ENCODE data around the gene MC5R. TPM values are rescaled to one million over a fixed set of nuclear protein-coding genes. Genes with fewer than 3 reads are reported as not detected.

MC5R gene
- total RNA-seq, 1 experiment from 2014 or later = not detected

GRCh38 chr18:13826209-13826608, 2.3 kb downstream of the MC5R start:
- ATAC-seq = no peak

More at GRCh38 chr18:13826209-13826608, 2.3 kb downstream of the MC5R start:
- H3K4me1 ChIP-seq (ENCODE audit: control insufficient read depth in 1 of 2, insufficient read depth in 2 of 2, low read length in 2 of 2) = peaks cover 0 to 7% of the 10 kb centered on the region in 2 experiments; a peak in 1 of 4 replicates
- TF ChIP-seq YY1 (IDR thresholded peaks at IDR 0.05; ENCODE audit: extremely low read depth, insufficient replicate concordance, low read depth, low read length) (no peak), EGR1 (IDR thresholded peaks at IDR 0.05; ENCODE audit: low read depth) (no peak), ZBTB33 (IDR thresholded peaks at IDR 0.05; ENCODE audit: extremely low read depth, insufficient replicate concordance, low read length) (no peak), MAX (IDR thresholded peaks at IDR 0.05) (no peak), ZNF274 (IDR thresholded peaks at IDR 0.05; ENCODE audit: low read depth, low read length) (no peak)
- H3K9me2 ChIP-seq (ENCODE audit: insufficient read depth) = no peaks in the 10 kb centered on the region
- intact Hi-C loops (cut with micrococcal nuclease) = no loop called here
- CTCF ChIA-PET = interaction anchor here (2.8 kb wide), 1 partner anchor 261 kb away, joined by 25 read pairs; no protein-coding TSS in a partner anchor
- H3K27me3 ChIP-seq (ENCODE audit: insufficient read depth, low read length) = peaks cover 21% of the 10 kb centered on the region; the same call in 1 of the 2 replicates
- no peak overlapping the region for H3K9ac ChIP-seq (ENCODE audit: low read length)
- no peak overlapping the region for H2AFZ ChIP-seq (ENCODE audit: low read depth, low read length, poor library complexity, severe bottlenecking)
- no TSS peak for BruUV-seq (replicated peaks)
- H3K4me3 ChIP-seq (replicated peaks in 1 of 2; ENCODE audit: low read depth in 1 of 2, low read length in 2 of 2) = no peak overlapping the region
- no peaks in the 10 kb centered on the region for H4K20me1 ChIP-seq (ENCODE audit: insufficient read depth)
- H3K27ac ChIP-seq (ENCODE audit: low read depth, low read length) = no peak overlapping the region
- POLR2A ChIA-PET = no interaction called here
- H3K9me3 ChIP-seq (ENCODE audit: control insufficient read depth in 1 of 2, insufficient read depth in 1 of 2, low read depth in 1 of 2, low read length in 2 of 2) = no peaks in the 10 kb centered on the region
- no peak for DNase-seq (ENCODE audit: low read depth, low spot score)
- no peaks in the 10 kb centered on the region for H3K79me2 ChIP-seq (ENCODE audit: insufficient read depth, low read length)
- RAD21 ChIA-PET (ENCODE audit: low non-redundant PET in 1 of 2, low total read pairs in 2 of 2, uncharacterized antibody in 2 of 2, unreplicated experiment in 2 of 2) = no interaction called here
- H3K4me2 ChIP-seq (ENCODE audit: low read length) = no peak overlapping the region
- no peaks in the 10 kb centered on the region for H3K36me3 ChIP-seq (ENCODE audit: control insufficient read depth in 1 of 2, insufficient read depth in 2 of 2, low read length in 2 of 2)

Data from HCT116 (cell line).